ENCODE data around the gene SMIM41. TPM values are rescaled to one million over a fixed set of nuclear protein-coding genes. Genes with fewer than 3 reads are reported as not detected.

SMIM41 gene
- total and polyA plus RNA-seq, 11 donors = 0.08 to 0.65 (median 0.32) TPM; not detected in 6

GRCh38 chr12:52033446-52034140 is 45.9 kb upstream of the SMIM41 start:
- intact Hi-C loops (cut with DNase I) = loop anchor here in 4 of 10 donors (2.0 kb wide), 2 partner anchors 17 to 35 kb away; partner anchors contain the start of genes NR4A1 (in 4 of the 4) and ATG101 (in 2 of the 4)
- H3K4me1 ChIP-seq = peaks cover 14 to 69% (median 45%) of the 10 kb centered on the region in 12 donors
- peak in 1 of 5 donors; percentile 41 for DNase-seq
- 58 to 62% (median 60%) methylated on average over 11 to 13 of the region's 13 CpGs for WGBS, 4 donors
- ATAC-seq = no peak
- H3K27ac ChIP-seq = peak overlapping the region; percentile 71 to 98 (median 96)
- no peaks in the 10 kb centered on the region for H3K9me3 ChIP-seq
- peak overlapping the region in 10 of 12 donors; percentile 20 to 52 (median 42) for H3K4me3 ChIP-seq
- no peaks in the 10 kb centered on the region for H3K27me3 ChIP-seq
- TF ChIP-seq CTCF (IDR thresholded peaks at IDR 0.05) = no peak
- TF ChIP-seq POLR2A (IDR thresholded peaks at IDR 0.05) = no peak
- H3K36me3 ChIP-seq = no peaks in the 10 kb centered on the region

GRCh38 chr12:52035190-52035589 is 44.3 kb upstream of the SMIM41 start:
- H3K9me3 ChIP-seq = no peaks in the 10 kb centered on the region
- H3K27me3 ChIP-seq = no peaks in the 10 kb centered on the region
- H3K36me3 ChIP-seq = no peaks in the 10 kb centered on the region
- intact Hi-C loops (cut with DNase I) = no loop called here
- WGBS, 4 donors = 91 to 96% (median 94%) methylated on average over 4 of the region's 4 CpGs
- ATAC-seq = no peak
- no peak for DNase-seq
- peaks cover 14 to 72% (median 48%) of the 10 kb centered on the region in 12 donors for H3K4me1 ChIP-seq
- TF ChIP-seq POLR2A (IDR thresholded peaks at IDR 0.05) (no peak), CTCF (IDR thresholded peaks at IDR 0.05) (no peak)
- peak overlapping the region in 7 of 12 donors; percentile 2 to 98 (median 97) for H3K27ac ChIP-seq
- H3K4me3 ChIP-seq = no peak overlapping the region

- ATAC-seq (no peak), DNase-seq (no peak)
- Histone ChIP-seq H3K27ac (peak overlapping the region in 11 of 12 donors; percentile 68 to 98 (median 96)), H3K36me3 (no peaks in the 10 kb centered on the region), H3K9me3 (no peaks in the 10 kb centered on the region), H3K4me1 (peaks cover 14 to 79% (median 51%) of the 10 kb centered on the region in 12 donors), H3K4me3 (peak overlapping the region in 1 of 12 donors; percentile 44), H3K27me3 (no peaks in the 10 kb centered on the region)
- WGBS, 4 donors = 49 to 82% (median 78%) methylated on average over 2 of the region's 2 CpGs
- no peak for TF ChIP-seq POLR2A (IDR thresholded peaks at IDR 0.05)
- intact Hi-C loops (cut with DNase I) = no loop called here
Measured at GRCh38 chr12:52035926-52036325, 43.6 kb upstream of the SMIM41 start.

GRCh38 chr12:52036587-52037171 is 42.8 kb upstream of the SMIM41 start:
- H3K36me3 ChIP-seq = no peaks in the 10 kb centered on the region
- peak overlapping the region in 9 of 12 donors; percentile 40 to 94 (median 57) for H3K4me3 ChIP-seq
- intact Hi-C loops (cut with DNase I) = no loop called here
- peaks cover 14 to 86% (median 58%) of the 10 kb centered on the region in 12 donors for H3K4me1 ChIP-seq
- peak; percentile 16 to 69 (median 60) for ATAC-seq
- peak; percentile 92 to 95 (median 93) for DNase-seq
- H3K27me3 ChIP-seq = no peaks in the 10 kb centered on the region
- no peaks in the 10 kb centered on the region for H3K9me3 ChIP-seq
- TF ChIP-seq CTCF (IDR thresholded peaks at IDR 0.05) (no peak), POLR2A (IDR thresholded peaks at IDR 0.05) (peak; percentile 11 to 47)
- 0 to 13% (median 8%) methylated on average over 12 to 53 of the region's 53 CpGs for WGBS, 4 donors
- peak overlapping the region; percentile 68 to 98 (median 95) for H3K27ac ChIP-seq
